OCI-LY7 (cell line): ENCODE results near the gene SLX4IP.

Experiments used
- CTCF ChIP-seq: fragments of 200-600 bp; sonication (generic); conservative IDR thresholded peaks from 2 replicates; pipeline ENCODE4 v1.5.1; 2014; ENCODE audit warnings: mild to moderate bottlenecking, antibody characterized with exemption, low read length, moderate library complexity, mixed read lengths
- EZH2phosphoT487 ChIP-seq: fragments of 200-600 bp; sonication (generic); IDR thresholded peaks from 2 replicates; pipeline ENCODE4 v1.6.1; 2018; ENCODE audit warnings: low read depth, borderline replicate concordance, mild to moderate bottlenecking, mixed run types, antibody characterized with exemption, low read length, moderate library complexity, mixed read lengths

- TF ChIP-seq CTCF (no peak), EZH2phosphoT487 (no peak)
Observed at GRCh38 chr20:10524643-10525042, 89.5 kb downstream of the SLX4IP start.
